HG03025 (cell line): ENCODE data around the gene MYO18A.
"Not testable (repeated sequence)": the region's sequence is repeated elsewhere in the genome, so short reads cannot be mapped to it uniquely, and the experiment has no call there.

Experiments used
- ATAC-seq: cut with Tn5 transposase; IDR thresholded peaks from one replicate; pipeline ENCODE4 v1.9.1; 2021; ENCODE audit warnings: mild to moderate bottlenecking, moderate library complexity; ENCODE audit not compliant: unreplicated experiment, low FRiP score

Gene MYO18A

DNA sequence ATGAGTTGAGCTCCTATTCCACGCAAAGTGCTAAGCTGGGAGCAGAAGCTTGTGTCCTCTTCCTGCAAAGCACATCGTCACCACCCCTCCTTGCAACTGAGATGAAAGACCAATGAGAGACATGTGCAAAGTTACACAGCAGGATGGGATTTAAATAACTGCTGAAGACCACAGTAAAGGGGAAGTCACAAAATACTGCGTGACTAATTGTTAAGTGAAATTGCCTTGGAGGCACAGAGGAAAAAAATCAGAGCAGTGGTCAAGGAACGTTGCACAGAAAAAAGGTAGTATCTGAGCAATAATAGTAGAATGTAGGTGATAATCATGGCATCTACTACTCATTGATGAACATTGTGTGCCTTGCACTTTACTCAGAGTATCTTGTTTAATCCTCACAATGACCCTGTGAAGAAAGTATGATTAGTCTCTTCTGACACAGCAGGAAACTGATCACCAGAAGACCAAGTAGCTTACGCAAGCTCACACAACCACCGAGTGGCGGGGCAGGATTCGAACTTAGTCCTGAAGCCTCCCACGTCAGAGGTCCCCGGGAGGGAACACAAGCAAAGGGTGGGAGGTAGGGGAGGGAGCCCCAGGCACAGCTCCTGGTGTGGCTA lies 15.4 kb upstream of the MYO18A start:
- no peak for ATAC-seq

DNA sequence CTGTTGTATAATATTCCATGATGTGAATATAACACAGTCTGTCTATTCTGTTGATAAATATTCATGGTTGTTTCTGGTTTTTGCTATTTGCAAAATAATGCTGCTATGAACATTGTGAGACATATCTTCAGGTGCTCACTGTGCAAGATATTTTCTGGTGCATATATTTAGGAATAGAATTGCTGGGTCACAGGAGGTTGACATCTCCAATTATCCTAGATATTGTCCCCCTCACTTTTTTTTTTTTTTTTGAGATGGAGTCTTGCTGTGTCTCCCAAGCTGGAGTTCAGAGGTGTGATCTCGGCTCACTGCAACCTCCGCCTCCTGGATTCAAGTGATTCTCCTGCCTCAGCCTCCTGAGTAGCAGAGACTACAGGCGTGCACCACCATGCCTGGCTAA lies 14.5 kb upstream of the MYO18A start:
- no peak for ATAC-seq

DNA sequence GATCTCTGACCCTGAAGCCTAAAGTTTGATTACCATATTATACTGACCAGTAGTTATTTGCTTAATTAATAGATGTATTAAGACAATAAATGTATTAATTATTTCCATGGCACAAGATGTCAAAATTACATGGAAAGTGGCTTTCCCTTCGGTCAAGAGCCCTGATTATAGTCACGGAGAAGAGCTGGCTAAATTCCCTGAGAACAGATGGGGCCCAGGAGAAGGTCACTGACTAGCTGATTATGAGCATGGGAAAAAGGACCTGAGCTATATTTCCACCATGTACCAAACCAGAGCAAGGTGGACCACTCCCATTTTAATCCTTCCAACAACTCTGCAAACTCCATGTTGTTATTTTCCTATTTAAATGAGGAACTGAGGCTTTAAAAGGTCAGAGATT lies 12.9 kb upstream of the MYO18A start:
- ATAC-seq: no peak

DNA sequence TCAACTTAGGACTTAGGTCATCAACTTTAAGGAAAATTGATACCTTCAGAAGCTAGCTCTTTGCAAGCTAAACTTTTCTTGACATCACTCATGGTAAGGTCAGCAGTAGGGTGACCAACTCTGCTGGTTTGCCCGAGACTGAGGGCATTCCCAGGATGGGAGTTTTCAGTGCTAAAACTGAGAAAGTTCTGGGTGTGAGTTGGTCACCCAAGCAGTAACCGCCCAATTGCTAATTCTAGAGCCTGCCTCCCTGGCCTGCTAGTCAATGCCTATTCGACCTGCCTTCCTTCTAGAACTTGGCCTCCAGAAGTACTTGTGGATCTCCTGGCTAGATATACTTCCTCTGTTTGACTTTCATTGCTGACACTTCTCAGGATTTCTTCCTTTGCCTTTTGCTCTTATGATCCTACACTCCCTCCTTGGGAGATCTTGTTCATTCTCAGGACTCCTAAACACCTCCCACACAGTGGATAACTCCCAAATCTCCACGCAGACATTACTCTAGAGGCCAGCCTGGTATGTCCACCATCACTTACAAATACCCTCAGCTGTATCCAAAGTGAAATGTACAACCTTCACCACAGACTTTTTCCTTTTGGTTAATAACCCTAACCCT lies 10.5 kb upstream of the MYO18A start:
- no peak for ATAC-seq

DNA sequence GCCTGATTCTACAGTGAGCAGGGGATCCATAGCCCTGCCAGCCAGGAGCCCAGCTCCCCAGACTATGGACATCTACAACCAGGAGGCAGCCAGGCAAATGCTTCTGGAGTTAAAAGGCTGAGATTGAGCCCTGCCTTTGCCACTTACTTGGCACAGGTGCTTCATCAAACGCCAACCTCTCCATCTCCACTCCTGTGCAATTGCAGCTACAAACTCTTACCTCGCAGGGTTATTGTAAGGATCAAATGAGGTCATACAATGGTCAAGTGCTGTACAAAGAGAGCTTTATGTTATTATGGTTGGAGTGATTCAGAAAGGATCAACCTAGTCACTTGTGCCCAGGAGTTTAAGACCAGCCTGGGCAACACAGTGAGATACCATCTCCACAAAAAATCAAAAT lies 9.8 kb upstream of the MYO18A start:
- ATAC-seq: no peak

DNA sequence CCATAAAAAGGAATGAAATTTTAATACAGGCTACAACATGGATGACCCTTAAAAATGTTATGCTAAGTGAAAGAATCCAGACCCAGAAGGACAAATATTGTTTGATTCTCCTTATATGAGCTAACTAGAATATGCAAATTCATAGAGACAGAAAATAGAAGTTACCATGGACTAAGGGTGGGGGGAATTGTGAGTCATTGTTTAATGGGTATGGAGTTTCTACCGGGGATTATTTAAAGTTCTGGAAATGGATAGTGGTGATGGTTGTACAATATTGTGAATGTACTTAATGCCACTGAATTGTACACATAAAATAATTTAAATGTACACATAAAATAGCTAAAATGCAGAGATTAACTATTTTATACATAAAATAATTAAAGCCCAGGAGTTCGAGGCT lies 9.2 kb upstream of the MYO18A start:
- ATAC-seq: no peak

DNA sequence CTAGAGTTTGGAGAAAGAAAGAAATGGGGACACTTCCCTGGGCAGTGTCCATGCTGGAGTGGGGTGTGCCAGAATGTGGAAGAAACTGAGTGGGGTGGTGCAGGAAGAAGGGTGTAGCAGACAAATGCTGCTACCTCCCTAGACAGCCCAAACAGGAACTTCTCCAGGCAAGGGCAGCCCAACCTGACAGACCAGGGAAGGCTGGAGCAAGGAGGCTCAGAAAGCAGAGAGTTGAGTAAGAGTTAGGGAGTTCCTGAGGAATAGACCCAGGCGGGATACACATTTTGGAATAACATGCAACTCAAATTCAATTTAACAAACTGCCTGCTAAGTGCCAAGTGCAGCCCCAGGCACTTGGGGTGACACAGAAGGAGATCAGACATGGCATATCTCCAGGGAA lies 1.0 kb upstream of the MYO18A start:
- no peak for ATAC-seq

DNA sequence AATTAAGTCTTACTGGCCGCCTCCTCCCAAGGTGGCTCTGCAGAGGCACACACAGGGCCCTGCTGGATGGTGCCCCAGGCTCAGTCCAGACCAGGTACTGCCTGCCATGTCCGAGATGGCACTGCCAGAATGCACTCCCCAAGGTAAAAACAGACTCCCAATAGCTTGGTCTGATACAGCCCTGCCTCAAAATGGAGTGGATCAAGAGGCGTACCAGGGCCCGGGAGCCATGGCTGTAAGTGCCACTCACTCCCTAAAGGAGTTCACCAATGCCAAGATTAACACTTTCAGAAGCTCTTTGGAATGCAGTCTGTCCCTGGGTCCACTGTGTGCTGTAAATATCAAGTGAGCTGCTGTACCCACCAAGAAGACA lies 576 bp upstream of the MYO18A start:
- ATAC-seq: no peak

DNA sequence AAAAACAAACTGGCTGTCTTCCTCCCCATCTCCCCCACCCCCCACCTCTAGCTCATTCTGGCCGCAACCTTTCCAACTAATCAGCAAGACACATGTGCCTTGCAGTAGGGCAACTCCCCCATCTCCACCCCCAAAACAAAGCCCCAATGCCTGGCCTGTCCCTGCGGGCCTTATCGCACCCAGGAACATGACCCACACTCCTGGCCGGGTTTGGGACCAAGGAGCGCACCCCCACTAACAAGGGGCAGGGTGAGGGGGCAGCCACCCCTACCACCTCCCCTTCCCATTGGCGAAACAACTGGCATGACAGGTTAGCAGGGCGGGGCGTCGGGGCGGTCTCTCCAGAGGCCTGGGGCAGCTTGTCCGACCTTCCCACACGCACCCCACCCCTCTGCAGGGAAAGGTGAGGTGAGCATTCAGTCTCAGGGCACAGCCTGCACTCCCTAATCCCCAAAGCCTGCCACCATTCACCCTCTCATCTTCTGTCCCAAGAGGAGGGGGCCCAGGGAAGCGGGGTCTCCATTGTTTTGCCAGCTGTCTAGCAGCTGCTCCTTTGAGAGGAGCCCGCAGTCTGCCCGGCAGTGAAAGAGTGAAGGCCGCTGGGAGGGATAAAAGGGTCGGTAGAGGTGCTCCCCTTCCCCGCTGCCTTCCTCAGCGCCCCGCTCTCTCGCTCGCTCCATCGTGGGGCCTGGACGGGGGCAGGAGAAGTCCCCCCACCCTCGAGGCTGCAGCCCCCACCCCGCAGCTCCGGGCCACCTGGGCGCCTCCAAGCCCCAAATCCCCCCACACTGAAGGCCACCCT lies 765 bp downstream of the MYO18A start:
- no peak for ATAC-seq

DNA sequence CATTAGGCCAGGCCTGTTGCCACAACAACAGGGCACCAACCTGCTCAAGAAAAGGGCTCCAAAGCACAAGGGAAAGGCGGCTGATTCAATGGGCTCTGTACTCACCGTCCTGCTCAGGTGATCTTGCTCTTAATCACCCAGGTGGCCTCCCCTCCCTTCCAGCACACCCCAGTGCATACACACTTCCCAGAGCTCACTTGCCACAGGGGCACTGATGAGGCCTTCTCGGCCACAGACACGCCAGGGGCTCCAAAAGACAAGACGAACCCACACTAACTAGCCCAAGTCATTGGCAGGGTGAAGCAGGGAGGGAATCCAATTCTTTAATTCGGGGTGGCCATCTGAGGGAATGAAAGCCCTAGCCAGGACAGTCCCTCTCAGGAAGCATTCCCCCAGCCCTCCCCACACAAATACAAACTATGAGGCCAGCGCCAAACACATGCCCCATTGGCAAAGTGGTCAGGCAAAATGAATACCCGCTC lies 1.4 kb downstream of the MYO18A start:
- ATAC-seq: no peak

DNA sequence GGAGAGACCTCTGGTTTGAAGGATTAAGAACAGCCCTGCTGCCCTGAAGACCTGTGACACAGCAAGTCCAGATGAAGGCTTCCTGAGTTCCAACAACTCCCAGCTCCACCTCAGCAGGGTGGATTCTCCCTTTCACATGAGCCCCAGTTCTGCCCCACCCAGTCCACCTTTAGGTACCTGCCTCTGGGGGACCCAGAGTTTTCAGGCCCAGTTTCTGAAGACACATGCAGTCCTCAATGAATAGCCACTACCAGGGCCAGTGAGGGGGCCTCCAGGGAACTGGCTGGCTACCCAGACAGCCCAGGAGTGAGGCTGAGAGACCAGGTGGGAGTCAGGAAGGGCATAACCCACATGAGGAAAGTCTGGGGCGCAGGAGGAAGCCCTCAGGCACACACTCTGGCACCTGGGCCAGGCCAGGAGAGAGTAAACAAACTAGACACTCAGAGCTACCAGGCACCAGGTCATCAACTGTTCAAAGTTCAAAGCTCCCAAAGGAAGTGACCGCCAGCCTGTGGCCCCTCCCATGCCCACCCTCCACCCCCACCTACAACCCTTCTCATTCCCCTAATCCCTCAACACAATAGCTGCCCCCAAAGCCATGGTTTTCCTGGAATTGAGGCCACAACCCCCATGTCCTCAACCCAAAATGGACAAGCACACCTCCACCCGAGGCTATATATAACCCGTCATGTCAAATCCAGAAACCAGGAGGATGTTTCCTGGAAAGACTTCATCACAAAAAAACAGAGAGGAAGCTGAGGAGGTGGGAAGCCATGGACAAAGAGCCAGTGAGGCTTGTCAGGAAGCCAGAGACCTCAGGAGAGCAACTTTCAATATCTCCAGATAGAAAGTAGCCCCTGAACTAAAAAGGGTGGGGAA lies 2.1 kb downstream of the MYO18A start:
- no peak for ATAC-seq

DNA sequence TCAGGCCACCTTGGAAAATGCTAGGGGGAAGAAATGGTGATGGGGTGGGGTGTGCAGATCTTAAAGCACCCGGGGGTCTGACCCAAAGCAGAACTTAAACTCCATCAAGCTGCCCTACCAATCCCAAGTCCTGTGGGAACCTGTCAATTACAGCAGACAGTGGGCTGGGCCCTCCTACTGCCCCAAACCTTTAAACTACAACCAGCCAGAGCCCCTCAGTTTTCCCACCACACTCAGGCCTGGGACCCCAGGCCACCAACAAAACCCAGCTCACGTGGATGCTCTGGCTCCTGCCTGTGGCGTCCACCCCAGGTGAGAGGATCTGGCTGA lies 2.7 kb downstream of the MYO18A start:
- no peak for ATAC-seq

DNA sequence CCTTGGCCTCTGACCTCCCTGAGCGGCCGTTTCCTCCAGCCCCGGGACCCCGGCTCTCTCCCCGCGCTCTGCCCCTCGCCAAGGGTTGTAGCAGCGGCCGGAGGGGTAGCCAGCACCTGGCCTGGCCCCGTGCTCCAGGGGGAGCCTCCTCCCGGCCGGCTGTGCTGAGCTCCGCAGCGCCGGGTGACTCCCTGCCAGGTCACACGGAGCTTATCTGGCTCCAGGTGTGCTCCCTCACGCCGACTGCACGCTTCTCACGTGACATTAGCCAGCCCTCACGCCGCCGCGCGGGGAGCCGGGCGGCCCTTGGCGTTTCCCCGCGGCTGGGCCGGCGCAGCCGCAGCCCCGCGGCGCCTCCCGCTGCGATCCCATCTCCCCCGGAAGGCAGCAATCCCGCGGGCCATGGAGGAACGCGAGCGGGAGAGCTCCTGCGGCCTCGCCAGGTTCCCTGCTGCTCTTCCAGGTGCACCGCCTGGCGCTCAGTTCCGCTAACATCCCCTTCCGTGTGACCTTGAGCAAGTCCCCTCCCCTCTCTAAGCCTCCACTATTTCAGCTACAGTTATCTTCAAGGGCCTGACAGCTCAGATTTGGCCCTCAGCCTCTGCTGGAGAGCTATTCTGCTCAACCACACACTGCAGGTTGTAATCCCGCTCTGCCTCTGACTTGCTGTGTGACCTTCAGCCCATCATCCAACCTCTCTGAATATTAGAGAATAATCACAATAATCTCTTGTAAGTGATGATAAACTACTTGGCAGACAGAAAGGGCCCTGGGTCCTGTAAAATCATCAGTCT lies 3.4 kb downstream of the MYO18A start:
- ATAC-seq: no peak

DNA sequence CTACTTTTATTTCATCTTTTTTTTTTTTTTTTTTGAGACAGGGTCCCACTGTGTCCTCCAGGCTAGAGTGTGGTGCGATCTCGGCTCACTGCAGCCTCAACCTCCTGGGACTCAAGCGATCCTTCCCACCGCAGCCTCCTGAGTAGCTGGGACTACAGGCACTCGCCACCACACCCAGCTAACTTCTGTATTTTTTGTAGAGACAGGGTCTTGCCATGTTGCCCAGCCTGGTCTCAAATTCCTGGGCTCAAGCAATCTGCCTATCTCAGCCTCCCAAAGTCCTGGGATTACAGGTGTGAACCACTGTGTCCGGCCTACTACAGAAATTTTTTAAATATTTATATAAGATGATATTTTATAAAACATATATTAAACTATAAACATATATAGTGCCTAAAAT lies 4.8 kb downstream of the MYO18A start:
- no peak for ATAC-seq

DNA sequence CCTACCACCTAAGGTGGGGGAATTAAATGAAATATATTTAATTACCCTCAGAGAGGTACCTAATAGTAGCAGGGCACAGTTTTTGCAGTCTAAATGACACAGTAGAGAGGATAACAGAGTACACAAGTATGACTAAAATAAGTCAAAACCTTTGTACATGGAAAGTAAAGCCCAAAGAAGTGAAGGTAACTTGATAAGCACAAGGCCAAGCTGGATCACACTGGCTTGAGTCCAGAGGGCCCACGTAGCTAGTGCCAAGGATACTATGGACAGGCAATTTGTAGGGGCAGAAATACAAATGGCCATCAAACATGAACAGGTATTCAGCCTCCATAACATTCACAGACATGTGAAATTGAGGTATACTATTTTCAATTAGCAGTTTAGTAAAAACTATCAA lies 7.6 kb downstream of the MYO18A start:
- ATAC-seq: no peak

DNA sequence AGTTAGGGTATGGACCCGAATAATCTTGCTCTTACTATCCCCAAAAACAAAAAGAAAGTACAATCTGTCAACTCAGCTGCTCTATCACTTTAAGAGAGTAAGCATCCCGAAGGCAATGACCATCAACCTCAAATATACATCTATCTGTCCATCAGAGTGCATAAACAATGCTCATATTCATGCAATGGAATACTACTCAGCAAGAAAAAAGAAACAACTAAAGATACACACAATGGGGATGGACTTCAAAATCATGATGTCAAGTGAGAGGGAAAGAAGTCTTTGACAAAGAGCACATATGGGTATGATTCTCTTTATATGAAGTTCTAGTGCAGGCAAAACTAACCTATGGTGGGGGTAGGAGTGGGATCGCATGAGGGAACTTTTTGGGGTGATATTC lies 9.5 kb downstream of the MYO18A start:
- ATAC-seq: no peak

DNA sequence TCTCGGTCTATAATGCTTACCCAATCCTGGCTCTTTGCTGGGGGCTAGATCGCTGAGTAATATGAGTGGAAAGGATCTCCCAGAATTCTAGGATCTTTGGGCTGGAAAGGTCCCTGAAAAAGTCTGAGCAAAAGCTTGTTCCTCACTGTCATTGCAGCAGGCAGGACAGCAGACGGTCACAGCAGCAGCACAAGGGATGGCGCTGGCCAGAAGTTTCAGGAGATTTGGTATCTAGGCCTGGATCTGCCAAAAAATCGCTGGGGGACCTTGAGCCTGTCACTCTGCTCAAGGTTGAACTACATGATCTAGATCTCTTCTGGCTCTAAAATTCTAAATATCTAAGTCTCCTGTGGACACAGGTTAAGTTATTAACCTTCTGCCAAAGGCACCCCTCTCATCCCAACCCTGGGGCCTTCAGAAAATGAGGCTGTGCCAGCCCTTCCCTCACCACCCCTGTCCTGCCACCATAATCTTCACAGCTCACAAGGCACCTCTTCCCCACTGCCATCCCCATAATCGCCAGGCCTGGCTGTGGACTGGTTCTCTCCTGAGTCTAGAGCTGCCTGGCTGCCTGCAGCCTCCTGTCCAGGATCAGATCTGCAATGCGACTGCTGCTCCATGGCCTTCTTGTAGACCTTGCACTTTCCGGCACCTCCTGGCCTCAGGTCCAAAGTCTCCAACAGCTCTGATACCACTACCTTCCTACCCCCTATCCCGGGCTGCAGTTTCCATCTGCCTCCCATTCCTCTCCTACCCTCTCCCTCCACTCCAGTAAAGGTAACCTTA lies 10.2 kb downstream of the MYO18A start:
- no peak for ATAC-seq

DNA sequence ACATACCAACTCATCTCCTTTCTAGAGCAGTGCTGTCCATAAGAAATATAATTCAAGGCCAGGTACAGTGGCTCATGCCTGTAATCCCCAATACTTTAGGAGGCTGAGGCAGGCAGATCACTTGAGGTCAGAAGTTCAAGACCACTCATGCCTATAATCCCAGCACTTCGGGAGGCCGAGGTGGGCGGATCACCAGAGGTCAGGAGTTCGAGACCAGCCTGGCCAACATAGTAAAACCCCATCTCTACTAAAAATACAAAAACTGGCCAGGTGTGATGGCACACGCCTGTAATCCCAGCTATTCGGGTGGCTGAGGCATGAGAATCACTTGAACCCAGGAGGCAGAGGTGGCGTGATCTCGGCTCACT lies 11.5 kb downstream of the MYO18A start:
- ATAC-seq: not testable (repeated sequence)

DNA sequence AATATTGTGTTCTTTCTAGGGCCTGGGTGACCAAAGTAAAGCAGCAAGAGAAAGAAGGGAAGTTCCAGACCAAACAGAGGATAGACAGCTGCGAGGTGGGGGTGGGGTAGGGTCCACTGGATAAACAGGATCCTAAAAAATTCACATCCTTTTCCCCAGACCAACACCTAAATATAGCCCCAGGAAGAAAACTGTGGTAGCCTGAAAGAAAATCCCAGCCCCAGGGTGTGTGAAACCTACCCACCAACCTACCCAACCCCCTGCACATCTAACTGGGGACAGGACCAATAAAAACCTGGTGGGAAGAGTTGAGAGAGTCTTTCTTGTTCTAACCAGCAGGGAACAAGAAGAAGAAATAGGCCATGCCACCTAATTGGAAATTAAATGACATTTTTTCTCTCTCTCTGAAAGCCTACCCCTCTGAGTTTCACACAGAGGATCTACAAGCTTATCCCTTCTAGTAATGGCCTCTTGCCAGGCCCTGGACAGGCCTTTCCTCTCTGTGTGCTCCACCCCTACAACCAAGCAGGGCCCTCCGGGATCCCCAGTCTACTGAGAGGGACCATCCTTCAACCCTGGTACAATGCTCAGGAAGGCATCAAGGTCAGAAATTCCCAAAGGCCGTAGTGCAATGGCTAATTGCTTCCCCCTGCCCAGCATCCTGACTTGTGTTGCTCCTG lies 12.0 kb downstream of the MYO18A start:
- no peak for ATAC-seq
